IMR-90 (cell line): ENCODE data around the gene ZNF175. TPM values are rescaled to one million over a fixed set of nuclear protein-coding genes. Genes with fewer than 3 reads are reported as not detected.

Experiments used
- ATAC-seq: fragments of 200-7000 bp; cut with Tn5 transposase; 2 replicates; pipeline ENCODE4 v1.9.1; 2020; ENCODE audit warnings: low read depth, mild to moderate bottlenecking, moderate library complexity
- BruUV-seq: library from RNA; stranded (reverse); fragments of 400-500 nt; replicated peaks from 2 replicates; lab custom pipeline; 2021; lab: Mats Ljungman, UMichigan
- CTCF ChIA-PET: fragments of 300-600 bp; formaldehyde crosslinking; extraction: SDS; loops from one replicate; lab custom pipeline; 2021; ENCODE audit warnings: antibody characterized with exemption; lab: Yijun Ruan, JAX
- POLR2A ChIA-PET: fragments of 300-600 bp; sonication (Branson Sonifier 250); formaldehyde crosslinking; loops from one replicate; lab custom pipeline; 2022; ENCODE audit warnings: antibody characterized with exemption; ENCODE audit not compliant: unreplicated experiment; lab: Charles Lee
- DNase-seq: peaks from one replicate; pipeline ENCODE4 v3.0.0; 2013
- H2AFZ ChIP-seq: replicated peaks from 2 replicates; pipeline ENCODE3; 2013; ENCODE audit warnings: low read length, mild to moderate bottlenecking; ENCODE audit not compliant: poor library complexity
- H2AK5ac ChIP-seq: 2 replicates; pipeline ENCODE4 v1.6.1; 2013; ENCODE audit warnings: low read depth, low read length, inconsistent platforms
- H2AK9ac ChIP-seq: replicated peaks from 2 replicates; pipeline ENCODE3; 2013; ENCODE audit warnings: mild to moderate bottlenecking, low read depth, low read length, moderate library complexity; ENCODE audit not compliant: poor library complexity
- H2BK120ac ChIP-seq: 2 replicates; pipeline ENCODE4 v1.6.1; 2013; ENCODE audit warnings: low read depth, low read length, inconsistent platforms
- H2BK15ac ChIP-seq: 3 replicates; pipeline ENCODE4 v1.6.1; 2013; ENCODE audit warnings: low read depth, low read length, inconsistent platforms
- H2BK20ac ChIP-seq: 2 replicates; pipeline ENCODE4 v1.6.1; 2013; ENCODE audit warnings: low read depth, mild to moderate bottlenecking, inconsistent platforms, low read length, moderate library complexity
- H2BK5ac ChIP-seq: 2 replicates; pipeline ENCODE4 v1.6.1; 2013; ENCODE audit warnings: mild to moderate bottlenecking, low read depth, low read length, inconsistent platforms; ENCODE audit not compliant: poor library complexity, severe bottlenecking
- H3K14ac ChIP-seq: replicated peaks from 2 replicates; pipeline ENCODE4 v1.6.1; 2013; ENCODE audit warnings: low read depth, low read length, inconsistent platforms
- H3K18ac ChIP-seq: 2 replicates; pipeline ENCODE4 v1.6.1; 2013; ENCODE audit warnings: low read depth, low read length, control low read depth
- H3K23ac ChIP-seq: 2 replicates; pipeline ENCODE4 v1.6.1; 2013; ENCODE audit warnings: low read depth, low read length, inconsistent platforms
- H3K27ac ChIP-seq: 2 replicates; pipeline ENCODE4 v1.5.1; 2013; ENCODE audit warnings: mild to moderate bottlenecking, control low read depth, low read length; ENCODE audit not compliant: insufficient read depth
- H3K27me3 ChIP-seq: 2 replicates; pipeline ENCODE4 v1.6.1; 2013; ENCODE audit warnings: low read length; ENCODE audit not compliant: control insufficient read depth, insufficient read depth
- H3K36me3 ChIP-seq: 2 replicates; pipeline ENCODE4 v1.6.1; 2013; ENCODE audit warnings: low read length, mixed read lengths; ENCODE audit not compliant: control insufficient read depth, insufficient read depth
- H3K4ac ChIP-seq: 2 replicates; pipeline ENCODE4 v1.6.1; 2013; ENCODE audit warnings: low read depth, low read length, inconsistent platforms
- H3K4me1 ChIP-seq: 2 replicates; pipeline ENCODE4 v1.6.1; 2013; ENCODE audit warnings: low read length, mixed read lengths; ENCODE audit not compliant: control insufficient read depth, insufficient read depth
- H3K4me2 ChIP-seq: 2 replicates; pipeline ENCODE4 v1.6.1; 2013; ENCODE audit warnings: low read depth, mild to moderate bottlenecking, control low read depth, low read length, moderate library complexity
- H3K4me3 ChIP-seq: 2 replicates; pipeline ENCODE4 v1.5.1; 2013; ENCODE audit warnings: low read depth, mild to moderate bottlenecking, control low read depth, low read length, moderate library complexity; ENCODE audit not compliant: insufficient read depth
- H3K56ac ChIP-seq: 2 replicates; pipeline ENCODE4 v1.6.1; 2013; ENCODE audit warnings: low read length, inconsistent platforms; ENCODE audit not compliant: insufficient read depth; ENCODE audit errors: extremely low read depth
- H3K79me1 ChIP-seq, 2 experiments: 2 replicates each; pipeline ENCODE4 v1.6.1; 2013; ENCODE audit warnings: low read length in 2 of 2, inconsistent platforms in 1 of 2, low read depth in 1 of 2
- H3K9ac ChIP-seq: 2 replicates; pipeline ENCODE4 v1.6.1; 2013; ENCODE audit warnings: low read depth, low read length, control low read depth
- H3K9me1 ChIP-seq: 2 replicates; pipeline ENCODE4 v1.6.1; 2013; ENCODE audit warnings: low read length, inconsistent platforms; ENCODE audit not compliant: insufficient read depth
- H3K9me3 ChIP-seq: 2 replicates; pipeline ENCODE4 v1.6.1; 2013; ENCODE audit warnings: low read length; ENCODE audit not compliant: control insufficient read depth, insufficient read depth
- H4K20me1 ChIP-seq: 2 replicates; pipeline ENCODE4 v1.6.1; 2013; ENCODE audit warnings: low read length, inconsistent platforms; ENCODE audit not compliant: insufficient read depth
- H4K5ac ChIP-seq: 2 replicates; pipeline ENCODE4 v1.6.1; 2013; ENCODE audit warnings: mild to moderate bottlenecking, low read depth, low read length, control low read depth
- H4K8ac ChIP-seq, 2 experiments: 2 replicates each; pipeline ENCODE4 v1.6.1; 2013; ENCODE audit warnings: low read depth in 2 of 2, low read length in 2 of 2, control low read depth in 1 of 2, inconsistent platforms in 1 of 2
- H4K91ac ChIP-seq: 2 replicates; pipeline ENCODE4 v1.6.1; 2013; ENCODE audit warnings: low read depth, low read length, inconsistent platforms; ENCODE audit not compliant: insufficient read depth
- BHLHE40 ChIP-seq: fragments of 150-350 bp; IDR thresholded peaks from 2 replicates; pipeline ENCODE4 v1.6.1; 2016; ENCODE audit warnings: mild to moderate bottlenecking, low read depth, low read length
- CEBPB ChIP-seq: IDR thresholded peaks from 2 replicates; pipeline ENCODE4 v1.6.1; 2012; ENCODE audit warnings: low read depth, low read length, improper control_type of control experiment
- CHD1 ChIP-seq: IDR thresholded peaks from 2 replicates; pipeline ENCODE4 v1.6.1; 2012; ENCODE audit warnings: low read depth, low read length, improper control_type of control experiment
- CTCF ChIP-seq: conservative IDR thresholded peaks from 2 replicates; pipeline ENCODE4 v1.5.1; 2012; ENCODE audit warnings: mild to moderate bottlenecking, low read depth, low read length, improper control_type of control experiment
- ELK1 ChIP-seq: fragments of 150-350 bp; IDR thresholded peaks from 2 replicates; pipeline ENCODE4 v1.6.1; 2016; ENCODE audit warnings: low read depth, mild to moderate bottlenecking, low read length, moderate library complexity, borderline replicate concordance
- FOS ChIP-seq: fragments of 150-350 bp; IDR thresholded peaks from 2 replicates; pipeline ENCODE4 v1.6.1; 2016; ENCODE audit warnings: low read depth, low read length
- MAFK ChIP-seq: IDR thresholded peaks from 2 replicates; pipeline ENCODE4 v1.6.1; 2012; ENCODE audit warnings: low read depth, low read length, improper control_type of control experiment
- MAZ ChIP-seq: IDR thresholded peaks from 2 replicates; pipeline ENCODE4 v1.6.1; 2012; ENCODE audit warnings: low read depth, mild to moderate bottlenecking, low read length, improper control_type of control experiment, moderate library complexity, borderline replicate concordance
- MXI1 ChIP-seq: IDR thresholded peaks from 2 replicates; pipeline ENCODE4 v1.6.1; 2012; ENCODE audit warnings: low read depth, mild to moderate bottlenecking, low read length, moderate library complexity, borderline replicate concordance
- NFE2L2 ChIP-seq: fragments of 150-350 bp; IDR thresholded peaks from 2 replicates; pipeline ENCODE4 v1.6.1; 2016; ENCODE audit warnings: low read depth, mild to moderate bottlenecking, low read length
- POLR2A ChIP-seq: IDR thresholded peaks from 2 replicates; pipeline ENCODE4 v1.6.1; 2012; ENCODE audit warnings: mild to moderate bottlenecking, low read depth, low read length
- RAD21 ChIP-seq: IDR thresholded peaks from 2 replicates; pipeline ENCODE4 v1.6.1; 2012; ENCODE audit warnings: low read length, improper control_type of control experiment
- RCOR1 ChIP-seq: IDR thresholded peaks from 2 replicates; pipeline ENCODE4 v1.6.1; 2012; ENCODE audit warnings: mild to moderate bottlenecking, low read length, improper control_type of control experiment; ENCODE audit not compliant: insufficient replicate concordance
- RFX5 ChIP-seq: IDR thresholded peaks from 2 replicates; pipeline ENCODE4 v1.8.0; 2012; ENCODE audit warnings: low read depth, mild to moderate bottlenecking, low read length, moderate library complexity
- SMC3 ChIP-seq: fragments of 150-350 bp; IDR thresholded peaks from 2 replicates; pipeline ENCODE4 v1.6.1; 2016; ENCODE audit warnings: low read depth, mild to moderate bottlenecking, antibody characterized with exemption, low read length, moderate library complexity
- WGBS, 2 experiments: methylation state at CpG; one replicate each; pipeline versions ENCODE4 v1.1.5 to v1.1.7; 2013; ENCODE audit warnings: missing lambda C conversion rate in 2 of 2; ENCODE audit not compliant: insufficient read length in 1 of 2; ENCODE audit errors: extremely low coverage in 2 of 2; 5-methylcytosine and 5-hydroxymethylcytosine counted together
- dilution Hi-C: fragments of 300-500 bp; cut with HindIII; formaldehyde crosslinking; loops from one replicate; pipeline ENCODE4 v1.14.3; 2018; ENCODE audit warnings: low sequenced_read_pairs; ENCODE audit not compliant: unreplicated experiment
- in situ Hi-C: fragments of 300-500 bp; cut with MboI; formaldehyde crosslinking; loops from 3 replicates; pipeline ENCODE4 v1.14.3; 2019; ENCODE audit warnings: low sequenced_read_pairs, inconsistent platforms, mixed read lengths
- intact Hi-C: fragments of 100-400 bp; cut with micrococcal nuclease; formaldehyde crosslinking; loops from 2 replicates; pipeline ENCODE4 v1.10.0; 2022
- polyA plus RNA-seq, 3 experiments: library from polyadenylated mRNA; depleted of rRNA; stranded (reverse); fragments of >200 nt; gene quantifications; 2 replicates each; pipeline ENCODE4 v1.2.3, GENCODE V29; 2012; ENCODE audit warnings: low replicate concordance in 1 of 3
- total RNA-seq: library from RNA; depleted of rRNA; stranded (reverse); fragments of >200 nt; gene quantifications from 2 replicates; pipeline ENCODE4 v1.2.3, GENCODE V29; 2012
- TF ChIP-seq, protein P1 (sequence below): fragments of 150-350 bp; IDR thresholded peaks from 2 replicates; pipeline ENCODE4 v1.6.1; 2017; ENCODE audit warnings: mild to moderate bottlenecking, antibody characterized with exemption, low read length, low read depth

ZNF175 gene
- total and polyA plus RNA-seq, 2 of the 4 experiments (the other 2 are of a cell fraction), result 3.6 to 8.4 TPM

DNA sequence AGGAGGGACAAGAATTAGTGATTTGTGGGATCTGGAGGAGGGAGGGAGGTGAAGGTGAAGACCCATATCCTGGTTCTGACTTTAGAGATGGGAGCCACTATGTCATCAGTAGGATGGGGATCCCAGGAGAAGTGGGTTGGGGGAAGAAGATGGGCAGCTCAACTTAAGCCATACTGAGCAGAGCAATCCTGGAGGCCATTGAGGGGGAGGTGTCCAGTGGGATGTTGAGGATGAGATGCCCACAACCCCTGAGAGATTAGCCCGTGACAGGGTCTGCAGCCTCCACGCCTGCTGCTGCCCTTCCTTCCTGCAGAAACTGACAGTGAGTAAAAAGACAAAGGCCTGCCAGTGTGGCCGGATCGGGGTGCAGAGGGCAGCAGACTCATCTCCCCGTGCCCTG, 28.4 kb upstream of the ZNF175 start:
- Histone ChIP-seq H3K4me2 (no peak overlapping the region), H3K18ac (no peak overlapping the region), H3K9ac (no peak overlapping the region), H3K4ac (no peak overlapping the region), H2AFZ (no peak overlapping the region), H4K8ac (no peak overlapping the region), H2AK9ac (no peak overlapping the region), H3K36me3 (no peaks in the 10 kb centered on the region), H2BK15ac (no peak overlapping the region), H2BK120ac (no peak overlapping the region), H4K5ac (no peak overlapping the region), H2AK5ac (no peak overlapping the region), H2BK20ac (no peak overlapping the region), H3K27me3 (no peaks in the 10 kb centered on the region), H3K4me1 (no peaks in the 10 kb centered on the region), H3K4me3 (no peak overlapping the region), H4K91ac (no peak overlapping the region), H3K56ac (no peak overlapping the region), H4K20me1 (no peaks in the 10 kb centered on the region), H3K27ac (no peak overlapping the region), H3K14ac (no peak overlapping the region), H3K9me1 (no peaks in the 10 kb centered on the region), H2BK5ac (no peak overlapping the region), H3K79me1 (no peaks in the 10 kb centered on the region), H3K9me3 (no peaks in the 10 kb centered on the region), H3K23ac (no peak overlapping the region)
- intact Hi-C loops, result no loop called here
- BruUV-seq, result no TSS peak
- 33% methylated on average over 1 of the region's 5 CpGs; no CpG with 5 or more reads in 1 of the 2 experiments for WGBS, 2 experiments
- in situ Hi-C loops, result no loop called here
- ATAC-seq (no peak), DNase-seq (no peak)
- POLR2A ChIA-PET, result no interaction called here
- TF ChIP-seq NFE2L2 (no peak), MAZ (no peak), RFX5 (no peak), RAD21 (no peak), SMC3 (no peak), FOS (no peak), POLR2A (no peak), BHLHE40 (no peak), CEBPB (no peak), MAFK (no peak), ELK1 (no peak), MXI1 (no peak), CTCF (no peak), CHD1 (no peak), RCOR1 (no peak)
- TF ChIP-seq, protein P1, sequence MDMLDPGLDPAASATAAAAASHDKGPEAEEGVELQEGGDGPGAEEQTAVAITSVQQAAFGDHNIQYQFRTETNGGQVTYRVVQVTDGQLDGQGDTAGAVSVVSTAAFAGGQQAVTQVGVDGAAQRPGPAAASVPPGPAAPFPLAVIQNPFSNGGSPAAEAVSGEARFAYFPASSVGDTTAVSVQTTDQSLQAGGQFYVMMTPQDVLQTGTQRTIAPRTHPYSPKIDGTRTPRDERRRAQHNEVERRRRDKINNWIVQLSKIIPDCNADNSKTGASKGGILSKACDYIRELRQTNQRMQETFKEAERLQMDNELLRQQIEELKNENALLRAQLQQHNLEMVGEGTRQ, result no peak
- CTCF ChIA-PET, result no interaction called here
- dilution Hi-C loops, result no loop called here
